ENCODE measurements around the gene EP400.

DNA sequence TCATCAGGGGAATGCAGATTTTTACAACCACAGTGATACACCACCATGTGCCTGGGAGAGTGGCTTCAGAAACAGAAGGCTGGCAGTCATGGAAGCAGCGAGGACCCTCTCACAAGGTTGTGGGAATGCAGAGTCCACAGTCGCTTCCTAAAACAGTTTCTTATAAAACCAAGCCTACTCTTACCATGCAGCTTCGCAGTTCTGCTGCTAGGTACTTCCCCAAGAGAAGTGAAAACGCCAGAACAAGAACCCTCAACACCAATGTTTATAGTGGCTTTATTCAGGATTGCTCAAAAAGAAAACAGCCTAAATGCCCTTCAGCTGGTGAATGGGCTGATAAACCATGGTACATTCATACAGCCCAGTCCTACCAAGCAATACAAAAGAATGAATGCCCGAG, 107.2 kb downstream of the EP400 start:
- TF ChIP-seq, protein P1, sequence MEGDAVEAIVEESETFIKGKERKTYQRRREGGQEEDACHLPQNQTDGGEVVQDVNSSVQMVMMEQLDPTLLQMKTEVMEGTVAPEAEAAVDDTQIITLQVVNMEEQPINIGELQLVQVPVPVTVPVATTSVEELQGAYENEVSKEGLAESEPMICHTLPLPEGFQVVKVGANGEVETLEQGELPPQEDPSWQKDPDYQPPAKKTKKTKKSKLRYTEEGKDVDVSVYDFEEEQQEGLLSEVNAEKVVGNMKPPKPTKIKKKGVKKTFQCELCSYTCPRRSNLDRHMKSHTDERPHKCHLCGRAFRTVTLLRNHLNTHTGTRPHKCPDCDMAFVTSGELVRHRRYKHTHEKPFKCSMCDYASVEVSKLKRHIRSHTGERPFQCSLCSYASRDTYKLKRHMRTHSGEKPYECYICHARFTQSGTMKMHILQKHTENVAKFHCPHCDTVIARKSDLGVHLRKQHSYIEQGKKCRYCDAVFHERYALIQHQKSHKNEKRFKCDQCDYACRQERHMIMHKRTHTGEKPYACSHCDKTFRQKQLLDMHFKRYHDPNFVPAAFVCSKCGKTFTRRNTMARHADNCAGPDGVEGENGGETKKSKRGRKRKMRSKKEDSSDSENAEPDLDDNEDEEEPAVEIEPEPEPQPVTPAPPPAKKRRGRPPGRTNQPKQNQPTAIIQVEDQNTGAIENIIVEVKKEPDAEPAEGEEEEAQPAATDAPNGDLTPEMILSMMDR (IDR thresholded peaks at IDR 0.05): no peak
- no peak for TF ChIP-seq POLR2AphosphoS5 (IDR thresholded peaks at IDR 0.05)
- TF ChIP-seq POLR2A (IDR thresholded peaks at IDR 0.05): no peak

All from gastroesophageal sphincter (tissue), 3 donors.